A673 (cell line): Measurements from ENCODE around the gene NOL12. TPM values are rescaled to one million over a fixed set of nuclear protein-coding genes. Genes with fewer than 3 reads are reported as not detected.

ENCODE experiments used
- BruUV-seq: library from RNA; stranded (reverse); fragments of 400-500 nt; replicated peaks from 2 replicates; lab custom pipeline; 2021; lab: Mats Ljungman, UMichigan
- CTCF ChIA-PET: fragments of 300-600 bp; sonication (Branson Sonifier 250); formaldehyde crosslinking; loops from one replicate; lab custom pipeline; 2022; ENCODE audit warnings: antibody characterized with exemption; lab: Charles Lee
- POLR2A ChIA-PET: fragments of 300-600 bp; sonication (Branson Sonifier 250); formaldehyde crosslinking; loops from one replicate; lab custom pipeline; 2022; ENCODE audit warnings: antibody characterized with exemption; ENCODE audit not compliant: low non-redundant PET; lab: Charles Lee
- DNase-seq: peaks from one replicate; pipeline ENCODE4 v3.0.0-alpha.2; 2015; ENCODE audit warnings: low spot score
- H3K27ac ChIP-seq: fragments of 200-600 bp; sonication (generic); 2 replicates; pipeline ENCODE4 v1.5.1; 2016; ENCODE audit warnings: mixed run types, low read depth, mild to moderate bottlenecking, mixed read lengths, antibody characterized with exemption, low read length; ENCODE audit not compliant: poor library complexity, severe bottlenecking
- H3K27me3 ChIP-seq: fragments of 200-600 bp; sonication (generic); replicated peaks from 2 replicates; pipeline ENCODE4 v1.6.1; 2017; ENCODE audit warnings: mixed run types, low read depth, mild to moderate bottlenecking, mixed read lengths, antibody characterized with exemption, low read length; ENCODE audit not compliant: insufficient read depth, poor library complexity
- H3K36me3 ChIP-seq: fragments of 200-600 bp; sonication (generic); 2 replicates; pipeline ENCODE4 v1.6.1; 2016; ENCODE audit warnings: mixed run types, mild to moderate bottlenecking, mixed read lengths, antibody characterized with exemption, low read length; ENCODE audit not compliant: insufficient read depth, poor library complexity, severe bottlenecking
- H3K4me1 ChIP-seq: fragments of 200-600 bp; sonication (generic); 2 replicates; pipeline ENCODE4 v1.6.1; 2017; ENCODE audit warnings: mixed run types, mild to moderate bottlenecking, mixed read lengths, antibody characterized with exemption, low read length; ENCODE audit not compliant: insufficient read depth, poor library complexity, severe bottlenecking
- H3K4me3 ChIP-seq: fragments of 200-600 bp; sonication (generic); 2 replicates; pipeline ENCODE4 v1.5.1; 2016; ENCODE audit warnings: low read depth, mixed run types, mild to moderate bottlenecking, mixed read lengths, low read length; ENCODE audit not compliant: poor library complexity, severe bottlenecking
- H3K9me3 ChIP-seq: fragments of 200-600 bp; sonication (generic); 2 replicates; pipeline ENCODE4 v1.6.1; 2016; ENCODE audit warnings: mixed run types, low read depth, mild to moderate bottlenecking, mixed read lengths, antibody characterized with exemption, low read length; ENCODE audit not compliant: poor library complexity, severe bottlenecking
- EZH2 ChIP-seq: fragments of 200-600 bp; sonication (generic); IDR thresholded peaks from 2 replicates; pipeline ENCODE4 v1.6.1; 2017; ENCODE audit warnings: borderline replicate concordance, low read depth, mild to moderate bottlenecking, mixed read lengths, antibody characterized with exemption, low read length; ENCODE audit not compliant: poor library complexity, severe bottlenecking
- intact Hi-C: fragments of 100-400 bp; cut with micrococcal nuclease; formaldehyde crosslinking; loops from one replicate; pipeline ENCODE4 v1.10.0; 2022; ENCODE audit not compliant: unreplicated experiment
- total RNA-seq: library from RNA; stranded (reverse); gene quantifications from 2 replicates; pipeline ENCODE4 v1.2.3, GENCODE V29; 2021
- TF ChIP-seq, protein P1 (sequence below): fragments of 300-800, 200-600 bp; sonication (generic); conservative IDR thresholded peaks from 2 replicates; pipeline ENCODE4 v1.5.1; 2017; ENCODE audit warnings: low read depth, mild to moderate bottlenecking, antibody characterized with exemption, low read length, moderate library complexity, mixed read lengths

The NOL12 gene
- total RNA-seq, 1 experiment from 2014 or later: 51.9 TPM

DNA sequence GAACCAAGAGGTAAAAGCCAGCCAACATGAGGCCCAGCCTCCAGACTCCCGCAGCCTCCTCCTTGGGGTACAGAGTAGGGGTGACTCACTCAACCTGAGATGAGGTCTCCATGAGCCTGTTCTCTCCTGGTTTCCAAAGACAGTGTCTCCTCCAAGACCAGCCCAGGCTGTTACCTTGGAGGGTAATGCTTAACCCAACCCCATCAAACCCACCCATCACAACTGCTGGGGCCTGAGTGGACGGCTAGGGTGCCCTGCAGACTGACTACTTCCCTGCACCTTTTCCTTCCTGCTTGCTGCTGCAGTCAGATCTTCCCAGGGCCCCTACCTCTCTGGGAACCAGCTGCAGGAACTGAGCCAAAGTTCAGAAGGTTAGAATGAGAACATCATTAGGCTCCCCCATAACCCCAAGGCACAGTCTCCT is 5.1 kb upstream of the NOL12 start:
- ChIA-PET CTCF (interaction anchor here (0.6 to 2.0 kb wide), 7 partner anchors 15 to 74 kb away, joined by 3 to 45 read pairs (median 4); partner anchors contain the start of genes GGA1 and PDXP), POLR2A (no interaction called here)
- no peak overlapping the region for H3K4me3 ChIP-seq
- no peaks in the 10 kb centered on the region for H3K9me3 ChIP-seq
- no peak for TF ChIP-seq EZH2
- TF ChIP-seq, protein P1, sequence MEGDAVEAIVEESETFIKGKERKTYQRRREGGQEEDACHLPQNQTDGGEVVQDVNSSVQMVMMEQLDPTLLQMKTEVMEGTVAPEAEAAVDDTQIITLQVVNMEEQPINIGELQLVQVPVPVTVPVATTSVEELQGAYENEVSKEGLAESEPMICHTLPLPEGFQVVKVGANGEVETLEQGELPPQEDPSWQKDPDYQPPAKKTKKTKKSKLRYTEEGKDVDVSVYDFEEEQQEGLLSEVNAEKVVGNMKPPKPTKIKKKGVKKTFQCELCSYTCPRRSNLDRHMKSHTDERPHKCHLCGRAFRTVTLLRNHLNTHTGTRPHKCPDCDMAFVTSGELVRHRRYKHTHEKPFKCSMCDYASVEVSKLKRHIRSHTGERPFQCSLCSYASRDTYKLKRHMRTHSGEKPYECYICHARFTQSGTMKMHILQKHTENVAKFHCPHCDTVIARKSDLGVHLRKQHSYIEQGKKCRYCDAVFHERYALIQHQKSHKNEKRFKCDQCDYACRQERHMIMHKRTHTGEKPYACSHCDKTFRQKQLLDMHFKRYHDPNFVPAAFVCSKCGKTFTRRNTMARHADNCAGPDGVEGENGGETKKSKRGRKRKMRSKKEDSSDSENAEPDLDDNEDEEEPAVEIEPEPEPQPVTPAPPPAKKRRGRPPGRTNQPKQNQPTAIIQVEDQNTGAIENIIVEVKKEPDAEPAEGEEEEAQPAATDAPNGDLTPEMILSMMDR: no peak
- H3K4me1 ChIP-seq: peaks cover 12% of the 10 kb centered on the region
- no peaks in the 10 kb centered on the region for H3K36me3 ChIP-seq
- H3K27me3 ChIP-seq: no peaks in the 10 kb centered on the region
- H3K27ac ChIP-seq: no peak overlapping the region
- BruUV-seq: no TSS peak
- intact Hi-C loops: loop anchor here (5.0 kb wide), 2 partner anchors 39 to 144 kb away; no protein-coding TSS in a partner anchor
- no peak for DNase-seq

DNA sequence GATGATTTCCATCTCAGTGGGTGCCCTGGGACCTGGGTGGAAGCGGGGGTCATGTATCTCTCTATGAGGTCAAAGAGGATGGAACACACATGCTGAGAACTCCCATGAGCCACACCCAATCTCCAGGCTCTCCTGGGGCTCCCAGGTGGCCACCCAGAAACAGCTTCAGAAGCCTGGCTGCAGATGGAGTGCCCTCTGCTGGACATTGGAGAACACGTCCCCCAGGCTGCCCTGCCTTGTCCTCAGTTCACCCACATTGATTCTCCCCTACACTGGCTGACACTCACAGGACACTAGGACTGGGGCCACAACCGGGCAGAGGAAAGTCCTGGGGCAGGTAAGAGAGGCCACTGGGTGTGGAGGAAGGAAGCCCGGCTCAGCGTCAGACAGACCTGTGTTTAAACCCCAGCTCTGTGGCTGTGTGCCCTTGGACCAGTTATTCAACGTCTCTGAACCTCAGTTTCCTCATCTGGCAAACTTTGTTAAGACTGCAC is 4.5 kb upstream of the NOL12 start:
- no peaks in the 10 kb centered on the region for H3K27me3 ChIP-seq
- ChIA-PET CTCF (interaction anchor here (0.6 to 2.0 kb wide), 7 partner anchors 14 to 75 kb away, joined by 3 to 45 read pairs (median 4); partner anchors contain the start of genes GGA1 and PDXP), POLR2A (no interaction called here)
- intact Hi-C loops: loop anchor here (5.0 kb wide), 2 partner anchors 39 to 144 kb away; no protein-coding TSS in a partner anchor
- H3K4me3 ChIP-seq: no peak overlapping the region
- TF ChIP-seq, protein P1: peak; percentile 92
- no peak for TF ChIP-seq EZH2
- DNase-seq: peak; percentile 80
- BruUV-seq: no TSS peak
- H3K36me3 ChIP-seq: no peaks in the 10 kb centered on the region
- no peak overlapping the region for H3K27ac ChIP-seq
- peaks cover 7% of the 10 kb centered on the region for H3K4me1 ChIP-seq
- no peaks in the 10 kb centered on the region for H3K9me3 ChIP-seq

GRCh38 chr22:37684803-37685615 is 1.1 kb upstream of the NOL12 start:
- TF ChIP-seq, protein P1: no peak
- no peak for TF ChIP-seq EZH2

More at GRCh38 chr22:37684803-37685615, 1.1 kb upstream of the NOL12 start:
- Histone ChIP-seq H3K4me3 (no peak overlapping the region), H3K36me3 (peaks cover 14% of the 10 kb centered on the region), H3K27me3 (no peaks in the 10 kb centered on the region), H3K27ac (no peak overlapping the region), H3K4me1 (peaks cover 7% of the 10 kb centered on the region), H3K9me3 (no peaks in the 10 kb centered on the region)
- ChIA-PET CTCF (interaction anchor here (2.1 kb wide), 1 partner anchor 42 kb away, joined by 6 read pairs; no protein-coding TSS in a partner anchor), POLR2A (no interaction called here)
- BruUV-seq: no TSS peak
- intact Hi-C loops: loop anchor here (5.0 kb wide), 2 partner anchors 43 to 148 kb away; no protein-coding TSS in a partner anchor
- DNase-seq: no peak
